ENCODE results near the gene GDPD5.

Gene GDPD5

GRCh38 chr11:75562836-75563484 lies 37.2 kb upstream of the GDPD5 start:
- no peak for TF ChIP-seq CTCF (IDR thresholded peaks at IDR 0.05; ENCODE audit: low read depth, low read length)
- peak overlapping the region; percentile 86 for H3K4me3 ChIP-seq (ENCODE audit: low read depth, low read length)

GRCh38 chr11:75562048-75562835 lies 36.5 kb upstream of the GDPD5 start, which contains the start of gene SERPINH1:
TSS of gene SERPINH1 (plus strand) at chr11:75562253. CDS start at chr11:75566350, 4,097 bp downstream.
- H3K4me3 ChIP-seq (ENCODE audit: low read depth, low read length), result peak within 1 kb of the TSS; percentile 86
- TF ChIP-seq CTCF (IDR thresholded peaks at IDR 0.05; ENCODE audit: low read depth, low read length), result no peak

GRCh38 chr11:75561426-75562047 lies 35.8 kb upstream of the GDPD5 start:
- peak overlapping the region; percentile 86 for H3K4me3 ChIP-seq (ENCODE audit: low read depth, low read length)
- no peak for TF ChIP-seq CTCF (IDR thresholded peaks at IDR 0.05; ENCODE audit: low read depth, low read length)

- TF ChIP-seq CTCF (IDR thresholded peaks at IDR 0.05; ENCODE audit: low read depth, low read length), result no peak
- no peak overlapping the region for H3K4me3 ChIP-seq (ENCODE audit: low read depth, low read length)
Observed at GRCh38 chr11:75560644-75561043, 34.9 kb upstream of the GDPD5 start.

- peak overlapping the region; percentile 47 for H3K4me3 ChIP-seq (ENCODE audit: low read depth, low read length)
- no peak for TF ChIP-seq CTCF (IDR thresholded peaks at IDR 0.05; ENCODE audit: low read depth, low read length)
Observed at GRCh38 chr11:75558939-75559843, 33.5 kb upstream of the GDPD5 start.

GRCh38 chr11:75557666-75558494 lies 32.1 kb upstream of the GDPD5 start:
- peak overlapping the region; percentile 47 for H3K4me3 ChIP-seq (ENCODE audit: low read depth, low read length)
- TF ChIP-seq CTCF (IDR thresholded peaks at IDR 0.05; ENCODE audit: low read depth, low read length), result no peak
